CD4-positive, alpha-beta memory T cell (primary cell): Measurements from ENCODE around the gene SLC47A1. TPM values are rescaled to one million over a fixed set of nuclear protein-coding genes. Genes with fewer than 3 reads are reported as not detected.
A peak's percentile ranks its signal among the peaks of the same experiment; 100 is the strongest.
"Not testable (repeated sequence)": the region's sequence is repeated elsewhere in the genome, so short reads cannot be mapped to it uniquely, and the experiment has no call there.

Source experiments
- CTCF ChIA-PET: fragments of 350-600 bp; sonication (Branson Sonifier 250); formaldehyde crosslinking; loops from one replicate; lab custom pipeline; 2021; ENCODE audit warnings: inconsistent platforms; ENCODE audit not compliant: partially characterized antibody; lab: Charles Lee
- POLR2A ChIA-PET: fragments of 350-600 bp; sonication (Branson Sonifier 250); formaldehyde crosslinking; loops from one replicate; lab custom pipeline; 2021; ENCODE audit not compliant: partially characterized antibody; lab: Charles Lee
- DNase-seq, 5 donors: peaks; one replicate each; pipeline versions ENCODE4 v3.0.0 to v3.0.0-alpha.2; 2020 to 2022; ENCODE audit warnings: mixed read lengths in 1 of 5
- H3K27ac ChIP-seq: one replicate; pipeline ENCODE4 v1.7.0; 2013; ENCODE audit warnings: low read depth, low read length
- H3K27me3 ChIP-seq: 2 replicates; pipeline ENCODE4 v1.7.0; 2013; ENCODE audit warnings: mild to moderate bottlenecking, low read length, moderate library complexity; ENCODE audit not compliant: insufficient read depth
- H3K36me3 ChIP-seq: 2 replicates; pipeline ENCODE4 v1.7.0; 2013; ENCODE audit warnings: mild to moderate bottlenecking, low read length, moderate library complexity; ENCODE audit not compliant: insufficient read depth
- H3K4me1 ChIP-seq: 2 replicates; pipeline ENCODE4 v1.7.0; 2013; ENCODE audit warnings: mild to moderate bottlenecking, low read length, moderate library complexity; ENCODE audit not compliant: insufficient read depth
- H3K4me3 ChIP-seq, 2 donors: one replicate each; pipeline ENCODE4 v1.7.0; 2013; ENCODE audit warnings: low read length in 2 of 2, mild to moderate bottlenecking in 1 of 2
- H3K9me3 ChIP-seq, 2 donors: one replicate each; pipeline ENCODE4 v1.7.0; 2013; ENCODE audit warnings: low read length in 2 of 2, control low read depth in 1 of 2; ENCODE audit not compliant: control insufficient read depth in 1 of 2
- H3K27ac Mint-ChIP-seq, 7 donors: one replicate each; pipeline ENCODE4 v1.8.0; 2020 to 2021; ENCODE audit warnings: mixed read lengths in 7 of 7, mild to moderate bottlenecking in 6 of 7, inconsistent platforms in 3 of 7, moderate library complexity in 3 of 7
- H3K27me3 Mint-ChIP-seq, 2 donors: one replicate each; pipeline ENCODE4 v1.8.0; 2020 to 2021; ENCODE audit warnings: mixed read lengths in 2 of 2
- H3K36me3 Mint-ChIP-seq, 2 donors: one replicate each; pipeline ENCODE4 v1.8.0; 2020 to 2021; ENCODE audit warnings: mixed read lengths in 2 of 2, inconsistent platforms in 1 of 2, mild to moderate bottlenecking in 1 of 2
- H3K4me1 Mint-ChIP-seq, 4 donors: one replicate each; pipeline ENCODE4 v1.8.0; 2020 to 2021; ENCODE audit warnings: mixed read lengths in 4 of 4, mild to moderate bottlenecking in 1 of 4
- H3K4me3 Mint-ChIP-seq, 8 donors: one replicate each; pipeline ENCODE4 v1.8.0; 2020 to 2021; ENCODE audit warnings: mixed read lengths in 8 of 8, mild to moderate bottlenecking in 7 of 8, moderate library complexity in 6 of 8, inconsistent platforms in 3 of 8
- H3K9me3 Mint-ChIP-seq, 8 donors: one replicate each; pipeline ENCODE4 v1.8.0; 2020 to 2021; ENCODE audit warnings: mixed read lengths in 8 of 8, mild to moderate bottlenecking in 5 of 8, inconsistent platforms in 3 of 8, moderate library complexity in 1 of 8
- intact Hi-C: fragments of 100-400 bp; cut with micrococcal nuclease; formaldehyde crosslinking; loops from one replicate; pipeline ENCODE4 v1.15.1; 2023
- polyA plus RNA-seq, 2 donors: library from polyadenylated mRNA; unstranded; fragments of 300-500 nt; fragmentation: Illumina TruSeq; gene quantifications; one replicate each; pipeline ENCODE4 v1.2.3, GENCODE V29; 2021
- total RNA-seq, 2 experiments: library from RNA; stranded (reverse); gene quantifications; one replicate each; pipeline ENCODE4 v1.2.3, GENCODE V29; 2021

The SLC47A1 gene
- total and polyA plus RNA-seq, 4 experiments from 2014 or later: 0.25 TPM; not detected in 3

- DNase-seq: no peak
- intact Hi-C loops: no loop called here
- POLR2A ChIA-PET: no interaction called here
- peaks cover 2% of the 10 kb centered on the region in 2 donors for H3K27me3 Mint-ChIP-seq
- Histone ChIP-seq H3K4me3 (no peak overlapping the region), H3K27ac (no peak overlapping the region), H3K4me1 (no peaks in the 10 kb centered on the region), H3K27me3 (no peaks in the 10 kb centered on the region), H3K9me3 (no peaks in the 10 kb centered on the region), H3K36me3 (no peaks in the 10 kb centered on the region)
- H3K4me1 Mint-ChIP-seq: no peaks in the 10 kb centered on the region
- CTCF ChIA-PET: no interaction called here
- no peaks in the 10 kb centered on the region for H3K36me3 Mint-ChIP-seq
- peak overlapping the region in 1 of 8 donors; percentile 38 for H3K4me3 Mint-ChIP-seq
- H3K9me3 Mint-ChIP-seq: no peaks in the 10 kb centered on the region
- H3K27ac Mint-ChIP-seq: no peak overlapping the region
Observed at GRCh38 chr17:19495828-19496528, 37.7 kb upstream of the SLC47A1 start.

DNA sequence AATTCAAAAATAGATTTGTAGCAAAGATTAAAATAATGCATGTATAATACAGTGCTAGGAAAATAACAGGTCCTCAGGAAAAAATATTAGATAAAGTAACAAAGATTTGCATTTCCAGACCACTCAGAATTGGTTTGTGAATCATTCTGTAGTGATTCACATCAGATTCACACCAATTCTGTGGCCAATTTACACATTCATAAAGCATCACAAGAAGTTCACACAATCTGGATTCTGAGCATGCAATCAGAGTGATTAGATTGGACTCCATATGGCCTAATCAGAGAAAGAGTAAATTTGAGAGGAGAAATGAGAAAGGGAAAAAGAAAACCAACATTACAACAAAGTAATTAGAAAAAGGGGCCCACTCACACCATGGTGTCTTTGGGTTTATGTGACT, 36.0 kb upstream of the SLC47A1 start:
- intact Hi-C loops: no loop called here
- no peak overlapping the region for H3K4me3 ChIP-seq
- no peaks in the 10 kb centered on the region for H3K36me3 Mint-ChIP-seq
- H3K4me1 Mint-ChIP-seq: peaks cover under 1 to 3% (median 2%) of the 10 kb centered on the region in 4 donors
- H3K27me3 Mint-ChIP-seq: peaks cover 1 to 2% of the 10 kb centered on the region in 2 donors
- H3K27ac Mint-ChIP-seq: no peak overlapping the region
- H3K9me3 Mint-ChIP-seq: no peaks in the 10 kb centered on the region
- no peaks in the 10 kb centered on the region for H3K27me3 ChIP-seq
- no peak for DNase-seq
- H3K4me3 Mint-ChIP-seq: no peak overlapping the region
- no peaks in the 10 kb centered on the region for H3K9me3 ChIP-seq
- CTCF ChIA-PET: no interaction called here
- no peaks in the 10 kb centered on the region for H3K36me3 ChIP-seq
- POLR2A ChIA-PET: no interaction called here
- peaks cover 5% of the 10 kb centered on the region for H3K4me1 ChIP-seq
- H3K27ac ChIP-seq: no peak overlapping the region

DNA sequence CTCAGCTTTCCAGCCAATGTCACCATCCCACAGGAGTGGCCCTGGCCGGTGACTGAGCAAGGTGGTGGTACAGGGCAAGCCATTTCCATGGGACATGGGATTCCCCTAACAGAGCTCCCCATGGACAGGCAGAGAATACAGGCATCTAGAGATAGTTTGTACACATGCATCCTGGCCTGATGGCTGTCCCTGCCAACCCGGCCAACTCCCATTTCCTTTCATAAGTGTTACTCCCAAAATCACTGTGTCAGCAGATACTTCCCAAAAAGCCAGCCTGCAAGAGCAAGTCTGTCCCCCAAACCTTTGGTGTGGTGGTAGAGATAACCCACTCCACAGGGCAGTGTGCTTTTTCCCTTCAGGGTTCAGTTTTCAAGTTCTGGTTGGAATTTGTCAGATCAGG, 32.4 kb upstream of the SLC47A1 start:
- DNase-seq: no peak
- H3K36me3 ChIP-seq: no peaks in the 10 kb centered on the region
- peaks cover 9% of the 10 kb centered on the region for H3K4me1 ChIP-seq
- H3K27ac ChIP-seq: no peak overlapping the region
- H3K9me3 ChIP-seq: no peaks in the 10 kb centered on the region
- CTCF ChIA-PET: interaction anchor here (1.7 to 1.8 kb wide), 2 partner anchors 12 to 265 kb away, joined by 4 to 9 read pairs; no protein-coding TSS in a partner anchor
- Mint-ChIP-seq H3K27me3 (peaks cover 1 to 2% of the 10 kb centered on the region in 2 donors), H3K4me3 (no peak overlapping the region), H3K36me3 (no peaks in the 10 kb centered on the region), H3K9me3 (no peaks in the 10 kb centered on the region), H3K27ac (no peak overlapping the region), H3K4me1 (peaks cover 1 to 7% (median 4%) of the 10 kb centered on the region in 4 donors)
- no peaks in the 10 kb centered on the region for H3K27me3 ChIP-seq
- H3K4me3 ChIP-seq: no peak overlapping the region
- POLR2A ChIA-PET: no interaction called here
- intact Hi-C loops: no loop called here

DNA sequence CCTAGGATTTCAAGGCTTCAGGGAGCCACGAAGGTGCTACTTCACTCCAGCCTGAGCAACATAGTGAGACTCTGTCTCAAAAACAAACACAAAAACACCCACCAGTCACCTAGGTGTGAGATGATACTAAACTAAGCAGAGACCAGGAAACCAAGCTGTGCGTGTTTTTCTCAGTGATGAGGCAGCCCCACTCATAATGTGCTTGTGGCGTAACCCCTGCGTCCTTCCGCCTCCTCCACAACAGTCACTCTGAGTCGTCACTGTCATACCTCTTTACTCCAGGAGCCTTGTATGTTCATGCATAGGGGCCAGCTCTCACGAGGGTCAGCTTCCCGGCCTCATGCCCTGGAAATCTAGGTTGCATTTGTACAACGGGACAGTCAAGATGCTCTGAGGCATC, 31.1 kb upstream of the SLC47A1 start:
- Mint-ChIP-seq H3K27ac (peak overlapping the region in 3 of 7 donors; percentile 38 to 82 (median 44)), H3K4me3 (peak overlapping the region in 2 of 8 donors; percentile 6 to 63), H3K27me3 (peaks cover 1 to 2% of the 10 kb centered on the region in 2 donors), H3K9me3 (no peaks in the 10 kb centered on the region), H3K36me3 (peaks cover 0 to under 1% of the 10 kb centered on the region in 2 donors), H3K4me1 (peaks cover 1 to 7% (median 4%) of the 10 kb centered on the region in 4 donors)
- no peaks in the 10 kb centered on the region for H3K36me3 ChIP-seq
- no peak overlapping the region for H3K27ac ChIP-seq
- no peak overlapping the region for H3K4me3 ChIP-seq
- H3K27me3 ChIP-seq: no peaks in the 10 kb centered on the region
- CTCF ChIA-PET: interaction anchor here (0.8 to 1.8 kb wide), 2 partner anchors 11 to 260 kb away, joined by 4 read pairs; no protein-coding TSS in a partner anchor
- intact Hi-C loops: no loop called here
- H3K9me3 ChIP-seq: no peaks in the 10 kb centered on the region
- POLR2A ChIA-PET: interaction anchor here (0.7 kb wide), 1 partner anchor 167 kb away, joined by 3 read pairs; no protein-coding TSS in a partner anchor
- peaks cover 9% of the 10 kb centered on the region for H3K4me1 ChIP-seq
- peak; percentile 40 to 52 (median 41) for DNase-seq

DNA sequence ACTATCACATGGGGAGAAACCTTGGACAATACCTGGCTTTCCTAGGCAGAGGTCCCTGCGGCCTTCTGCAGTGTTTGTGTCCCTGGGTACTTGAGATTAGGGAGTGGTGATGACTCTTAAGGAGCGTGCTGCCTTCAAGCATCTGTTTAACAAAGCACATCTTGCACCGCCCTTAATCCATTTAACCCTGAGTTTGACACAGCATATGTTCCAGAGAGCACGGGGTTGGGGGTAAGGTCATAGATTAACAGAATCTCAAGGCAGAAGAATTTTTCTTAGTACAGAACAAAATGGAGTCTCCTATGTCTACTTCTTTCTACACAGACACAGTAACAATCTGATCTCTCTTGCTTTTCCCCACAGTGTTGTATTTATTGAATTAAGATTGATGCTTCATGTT, 28.1 kb upstream of the SLC47A1 start:
- H3K27me3 ChIP-seq, H3K36me3 ChIP-seq, H3K27me3 Mint-ChIP-seq, H3K9me3 Mint-ChIP-seq, DNase-seq, H3K9me3 ChIP-seq, H3K27ac ChIP-seq, H3K4me3 ChIP-seq, CTCF ChIA-PET, POLR2A ChIA-PET: not testable (repeated sequence)
- Mint-ChIP-seq H3K36me3 (peaks cover 0 to 11% of the 10 kb centered on the region in 2 donors), H3K4me3 (peak overlapping the region in 7 of 8 donors; percentile 13 to 74 (median 44)), H3K4me1 (peaks cover 8 to 18% (median 12%) of the 10 kb centered on the region in 4 donors), H3K27ac (peak overlapping the region in 1 of 7 donors; percentile 99)
- peaks cover 13% of the 10 kb centered on the region for H3K4me1 ChIP-seq
- intact Hi-C loops: loop anchor here (5.0 kb wide), 1 partner anchor 128 kb away; the partner anchor contains the start of gene MAPK7

DNA sequence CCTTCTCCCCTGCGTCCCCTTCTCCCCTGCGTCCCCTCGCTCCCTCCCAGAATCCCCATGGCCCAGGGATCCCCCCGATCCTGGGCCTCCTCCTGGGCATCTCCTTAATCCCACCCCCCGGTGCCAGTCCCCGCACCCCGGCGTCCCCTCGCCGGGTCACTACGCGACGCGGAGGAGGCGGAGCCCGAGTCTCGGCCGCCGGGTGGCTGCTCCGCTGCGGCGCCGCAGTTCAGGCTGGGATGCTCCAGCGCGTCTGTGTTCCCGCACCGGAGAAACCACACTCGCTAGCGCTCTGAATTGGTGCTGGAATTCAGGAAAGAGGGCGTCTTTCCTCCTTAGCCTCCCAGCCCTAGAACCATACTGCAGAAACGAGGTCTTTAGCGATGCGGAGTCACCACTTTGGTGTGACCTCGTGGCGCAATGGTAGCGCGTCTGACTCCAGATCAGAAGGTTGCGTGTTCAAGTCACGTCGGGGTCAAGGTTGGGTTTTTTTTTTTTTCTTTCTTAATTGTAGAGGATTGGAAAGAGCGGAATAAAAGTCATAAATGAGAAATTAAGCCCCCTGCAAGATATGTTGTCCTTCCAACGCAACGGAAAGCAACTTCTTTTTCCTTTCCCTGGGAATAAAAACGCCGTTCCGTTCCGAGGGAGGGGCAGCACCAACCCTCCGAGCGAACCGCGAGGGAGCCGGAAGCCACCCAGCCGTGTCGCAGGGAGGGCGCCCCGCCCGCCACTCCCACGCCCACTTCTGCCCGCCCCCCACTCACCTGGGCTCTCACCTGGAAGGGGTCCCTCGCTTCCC, 25.7 kb upstream of the SLC47A1 start:
- H3K4me3 Mint-ChIP-seq: peak overlapping the region; percentile 87 to 98 (median 93)
- peak overlapping the region; percentile 61 for H3K27ac ChIP-seq
- intact Hi-C loops: loop anchor here (1.0 to 5.0 kb wide), 3 partner anchors 131 to 146 kb away; partner anchors contain the start of genes ALDH3A2, B9D1 and MAPK7
- H3K27me3 ChIP-seq: no peaks in the 10 kb centered on the region
- POLR2A ChIA-PET: no interaction called here
- CTCF ChIA-PET: no interaction called here
- peak; percentile 86 to 90 (median 88) for DNase-seq
- H3K36me3 ChIP-seq: no peaks in the 10 kb centered on the region
- peak overlapping the region; percentile 86 to 99 (median 98) for H3K27ac Mint-ChIP-seq
- H3K9me3 Mint-ChIP-seq: peaks cover 0 to 9% (median 0%) of the 10 kb centered on the region in 8 donors
- peaks cover 1 to 5% of the 10 kb centered on the region in 2 donors for H3K27me3 Mint-ChIP-seq
- H3K36me3 Mint-ChIP-seq: peaks cover 0 to 11% of the 10 kb centered on the region in 2 donors
- peak overlapping the region; percentile 91 to 95 for H3K4me3 ChIP-seq
- peaks cover 5% of the 10 kb centered on the region for H3K4me1 ChIP-seq
- peaks cover 5 to 12% (median 9%) of the 10 kb centered on the region in 4 donors for H3K4me1 Mint-ChIP-seq
- H3K9me3 ChIP-seq: no peaks in the 10 kb centered on the region

- Histone ChIP-seq H3K27ac (peak overlapping the region; percentile 61), H3K27me3 (no peaks in the 10 kb centered on the region), H3K4me3 (peak overlapping the region; percentile 91 to 95), H3K4me1 (peaks cover 5% of the 10 kb centered on the region), H3K9me3 (no peaks in the 10 kb centered on the region), H3K36me3 (no peaks in the 10 kb centered on the region)
- POLR2A ChIA-PET: no interaction called here
- intact Hi-C loops: loop anchor here (1.0 to 5.0 kb wide), 3 partner anchors 131 to 146 kb away; partner anchors contain the start of genes ALDH3A2, B9D1 and MAPK7
- Mint-ChIP-seq H3K27me3 (peaks cover 1 to 5% of the 10 kb centered on the region in 2 donors), H3K4me1 (peaks cover 5 to 13% (median 9%) of the 10 kb centered on the region in 4 donors), H3K4me3 (peak overlapping the region; percentile 87 to 98 (median 93)), H3K36me3 (peaks cover 0 to 11% of the 10 kb centered on the region in 2 donors), H3K9me3 (peaks cover 0 to 9% (median 0%) of the 10 kb centered on the region in 8 donors), H3K27ac (peak overlapping the region; percentile 86 to 99 (median 98))
- DNase-seq: no peak
- CTCF ChIA-PET: no interaction called here
Observed at GRCh38 chr17:19508577-19508867, 25.1 kb upstream of the SLC47A1 start.
